KOPT-K1 (cell line): ENCODE results near the gene PPP1R14C.

Experiments
- H3K27ac ChIP-seq: fragments of 200-600 bp; sonication (generic); 2 replicates; pipeline ENCODE4 v1.5.1; 2016; ENCODE audit warnings: antibody characterized with exemption, mild to moderate bottlenecking, low read depth, low read length; ENCODE audit not compliant: poor library complexity, severe bottlenecking
- H3K36me3 ChIP-seq: fragments of 200-600 bp; sonication (generic); 2 replicates; pipeline ENCODE4 v1.5.1; 2017; ENCODE audit warnings: antibody characterized with exemption, mild to moderate bottlenecking, low read length, moderate library complexity; ENCODE audit not compliant: insufficient read depth
- H3K9me3 ChIP-seq: fragments of 200-600 bp; sonication (generic); 2 replicates; pipeline ENCODE4 v1.5.1; 2017; ENCODE audit warnings: antibody characterized with exemption, low read length, mild to moderate bottlenecking; ENCODE audit not compliant: insufficient read depth, poor library complexity, severe bottlenecking

Gene PPP1R14C

GRCh38 chr6:150267686-150268561, 125.1 kb downstream of the PPP1R14C start:
- no peaks in the 10 kb centered on the region for H3K36me3 ChIP-seq
- H3K27ac ChIP-seq, result no peak overlapping the region
- H3K9me3 ChIP-seq, result no peaks in the 10 kb centered on the region

- no peak overlapping the region for H3K27ac ChIP-seq
These were observed 126.4 kb downstream of the PPP1R14C start for GRCh38 chr6:150269130-150269856.

GRCh38 chr6:150269857-150270223, 127.0 kb downstream of the PPP1R14C start:
- H3K27ac ChIP-seq, result no peak overlapping the region
- H3K36me3 ChIP-seq, result no peaks in the 10 kb centered on the region
- H3K9me3 ChIP-seq, result no peaks in the 10 kb centered on the region

More at GRCh38 chr6:150269130-150269856, 126.4 kb downstream of the PPP1R14C start:
- H3K36me3 ChIP-seq, result no peaks in the 10 kb centered on the region
- no peaks in the 10 kb centered on the region for H3K9me3 ChIP-seq

- H3K27ac ChIP-seq, result no peak overlapping the region
- H3K36me3 ChIP-seq, result no peaks in the 10 kb centered on the region
- no peaks in the 10 kb centered on the region for H3K9me3 ChIP-seq
These were observed 127.6 kb downstream of the PPP1R14C start for GRCh38 chr6:150270330-150271052.

- no peaks in the 10 kb centered on the region for H3K36me3 ChIP-seq
- no peaks in the 10 kb centered on the region for H3K9me3 ChIP-seq
- no peak overlapping the region for H3K27ac ChIP-seq
These were observed 128.3 kb downstream of the PPP1R14C start for GRCh38 chr6:150271172-150271500.

GRCh38 chr6:150271501-150272263, 128.8 kb downstream of the PPP1R14C start:
- Histone ChIP-seq H3K9me3 (no peaks in the 10 kb centered on the region), H3K36me3 (no peaks in the 10 kb centered on the region), H3K27ac (no peak overlapping the region)

GRCh38 chr6:150272264-150272975, 129.6 kb downstream of the PPP1R14C start:
- Histone ChIP-seq H3K27ac (no peak overlapping the region), H3K36me3 (no peaks in the 10 kb centered on the region), H3K9me3 (no peaks in the 10 kb centered on the region)

- no peaks in the 10 kb centered on the region for H3K36me3 ChIP-seq
- H3K27ac ChIP-seq, result no peak overlapping the region
- H3K9me3 ChIP-seq, result no peaks in the 10 kb centered on the region
These were observed 130.1 kb downstream of the PPP1R14C start for GRCh38 chr6:150272976-150273315.

GRCh38 chr6:150273457-150274309, 130.8 kb downstream of the PPP1R14C start:
- H3K36me3 ChIP-seq, result no peaks in the 10 kb centered on the region
- H3K9me3 ChIP-seq, result no peaks in the 10 kb centered on the region
- no peak overlapping the region for H3K27ac ChIP-seq

- Histone ChIP-seq H3K36me3 (no peaks in the 10 kb centered on the region), H3K27ac (no peak overlapping the region), H3K9me3 (no peaks in the 10 kb centered on the region)
These were observed 132.6 kb downstream of the PPP1R14C start for GRCh38 chr6:150275489-150275888.

- no peaks in the 10 kb centered on the region for H3K36me3 ChIP-seq
- H3K27ac ChIP-seq, result no peak overlapping the region
- H3K9me3 ChIP-seq, result no peaks in the 10 kb centered on the region
These were observed 133.5 kb downstream of the PPP1R14C start for GRCh38 chr6:150276168-150276936.

GRCh38 chr6:150276937-150277742, 134.3 kb downstream of the PPP1R14C start:
- Histone ChIP-seq H3K9me3 (no peaks in the 10 kb centered on the region), H3K36me3 (no peaks in the 10 kb centered on the region), H3K27ac (no peak overlapping the region)
